Germinal center (tissue), 1 donor: ENCODE measurements around the gene DYNLRB1.

Source experiments
- DNase-seq: peaks from one replicate; pipeline ENCODE4 v3.0.0; 2012; ENCODE audit warnings: mixed read lengths, low spot score

Gene DYNLRB1

GRCh38 chr20:34579191-34579978 is 63.2 kb downstream of the DYNLRB1 start:
- no peak for DNase-seq

GRCh38 chr20:34579979-34580940 is 64.0 kb downstream of the DYNLRB1 start:
- peak; percentile 47 for DNase-seq

- DNase-seq, result no peak
These were observed 65.3 kb downstream of the DYNLRB1 start for GRCh38 chr20:34581341-34582184.

- no peak for DNase-seq
These were observed 66.0 kb downstream of the DYNLRB1 start for GRCh38 chr20:34582221-34582620.

GRCh38 chr20:34582911-34583310 is 66.7 kb downstream of the DYNLRB1 start:
- DNase-seq, result no peak

GRCh38 chr20:34583544-34583943 is 67.3 kb downstream of the DYNLRB1 start:
- no peak for DNase-seq

- no peak for DNase-seq
These were observed 68.8 kb downstream of the DYNLRB1 start for GRCh38 chr20:34585019-34585418.

- no peak for DNase-seq
These were observed 70.4 kb downstream of the DYNLRB1 start for GRCh38 chr20:34586488-34587163.
